ENCODE data around the gene HABP4. TPM values are rescaled to one million over a fixed set of nuclear protein-coding genes. Genes with fewer than 3 reads are reported as not detected.

Gene HABP4
- total and polyA plus RNA-seq, 10 of the 15 experiments (the other 5 are each of a cell fraction or from before 2014, with no cell fraction given) = 1.6 to 15.4 (median 11.6) TPM

- no peak for TF ChIP-seq MEF2B (IDR thresholded peaks at IDR 0.05; ENCODE audit: partially characterized antibody, poor library complexity, severe bottlenecking)
- TF ChIP-seq CBX3 (IDR thresholded peaks at IDR 0.05; ENCODE audit: borderline replicate concordance, low read depth) = no peak
- no peak for TF ChIP-seq CBFB (IDR thresholded peaks at IDR 0.05; ENCODE audit: low read depth)
- no peak for TF ChIP-seq ZBTB33 (IDR thresholded peaks at IDR 0.05)
- no peak for TF ChIP-seq BCL11A (IDR thresholded peaks at IDR 0.05; ENCODE audit: low read depth, low read length)
- no peak for TF ChIP-seq IKZF2 (IDR thresholded peaks at IDR 0.05)
- no peak for TF ChIP-seq CHD1 (IDR thresholded peaks at IDR 0.05; ENCODE audit: low read depth, low read length)
- no peak for TF ChIP-seq SIX5 (IDR thresholded peaks at IDR 0.05; ENCODE audit: low read depth, low read length, severe bottlenecking)
- no peak for TF ChIP-seq TCF3 (IDR thresholded peaks at IDR 0.05; ENCODE audit: borderline replicate concordance, insufficient read depth, low read depth, low read length)
- TF ChIP-seq RELB (IDR thresholded peaks at IDR 0.05; ENCODE audit: low read depth) = no peak
- no peak for TF ChIP-seq SMAD5 (IDR thresholded peaks at IDR 0.05; ENCODE audit: low read depth)
- TF ChIP-seq SMC3 (IDR thresholded peaks at IDR 0.05; ENCODE audit: borderline replicate concordance, low read length) = no peak
- TF ChIP-seq POLR2AphosphoS2 (IDR thresholded peaks at IDR 0.05; ENCODE audit: low read depth, low read length) = no peak
- TF ChIP-seq IRF3 (IDR thresholded peaks at IDR 0.05) = no peak
- no peak for TF ChIP-seq TARDBP (IDR thresholded peaks at IDR 0.05; ENCODE audit: borderline replicate concordance)
- no peak for TF ChIP-seq YY1 (IDR thresholded peaks at IDR 0.05; ENCODE audit: low read depth, low read length)
- no peak for DNase-seq (ENCODE audit: low read depth, low spot score)
- in situ Hi-C loops (cut with MboI) = no loop called here
- Histone ChIP-seq H3K4me2 (ENCODE audit: control insufficient read depth, insufficient read depth) (no peak overlapping the region), H3K4me1 (ENCODE audit: control insufficient read depth, insufficient read depth, low read length) (peaks cover 26% of the 10 kb centered on the region), H3K4me3 (no peak overlapping the region), H3K79me2 (ENCODE audit: control insufficient read depth, insufficient read depth, low read length) (no peaks in the 10 kb centered on the region), H3K27ac (ENCODE audit: control insufficient read depth, insufficient read depth) (no peak overlapping the region), H3K27me3 (replicated peaks in 1 of 2; ENCODE audit: control insufficient read depth in 2 of 2, insufficient read depth in 2 of 2, low read length in 1 of 2) (no peaks in the 10 kb centered on the region), H4K20me1 (ENCODE audit: control insufficient read depth, insufficient read depth) (no peaks in the 10 kb centered on the region), H3K36me3 (ENCODE audit: control insufficient read depth in 2 of 2, insufficient read depth in 2 of 2, low read length in 1 of 2) (no peaks in the 10 kb centered on the region), H2AFZ (ENCODE audit: control insufficient read depth, low read depth, low read length) (no peak overlapping the region), H3K9ac (ENCODE audit: control insufficient read depth, insufficient read depth, low read length) (no peak overlapping the region), H3K9me3 (replicated peaks; ENCODE audit: control insufficient read depth, insufficient read depth, low read length) (no peaks in the 10 kb centered on the region)
- BruUV-seq (replicated peaks) = no TSS peak
- ATAC-seq = no peak
- CTCF ChIA-PET = interaction anchor here (1.4 to 2.2 kb wide), 2 partner anchors 83 to 184 kb away, joined by 3 to 4 read pairs; no protein-coding TSS in a partner anchor
- whole genome bisulfite sequencing (ENCODE audit: insufficient coverage, insufficient replicate concordance, low lambda C conversion rate, missing lambda C conversion rate) = 91% methylated on average over 4 of the region's 4 CpGs
- RAD21 ChIA-PET (ENCODE audit: unreplicated experiment) = interaction anchor here (1.0 kb wide), 1 partner anchor 34 kb away, joined by 3 read pairs; the partner anchor contains the start of gene HABP4
- POLR2A ChIA-PET = interaction anchor here (0.5 to 1.4 kb wide), 2 partner anchors 33 to 45 kb away, joined by 3 read pairs; partner anchors contain the start of gene HABP4
- FAIRE-seq = no peak
- intact Hi-C loops (cut with micrococcal nuclease; ENCODE audit: unreplicated experiment) = no loop called here
- SMC1A ChIA-PET (ENCODE audit: uncharacterized antibody, unreplicated experiment) = interaction anchor here (1.9 kb wide), 1 partner anchor 26 kb away, joined by 5 read pairs; no protein-coding TSS in a partner anchor
Measured at GRCh38 chr9:96483197-96483596, 33.2 kb downstream of the HABP4 start.

Measured in GM12878 (cell line).